Urinary bladder (tissue), 4 donors: ENCODE data around the gene SLC12A4. TPM values are rescaled to one million over a fixed set of nuclear protein-coding genes. Genes with fewer than 3 reads are reported as not detected.

Experiments
- DNase-seq: peaks from one replicate; pipeline ENCODE4 v3.0.0-alpha.2; 2015; ENCODE audit errors: extremely low spot score
- H3K27ac ChIP-seq: one replicate; pipeline ENCODE4 v1.5.1; 2013; ENCODE audit warnings: low read depth, mild to moderate bottlenecking, moderate library complexity
- H3K36me3 ChIP-seq: one replicate; pipeline ENCODE4 v1.6.1; 2013; ENCODE audit warnings: mild to moderate bottlenecking, moderate library complexity; ENCODE audit not compliant: insufficient read depth
- H3K4me1 ChIP-seq: one replicate; pipeline ENCODE4 v1.6.1; 2013; ENCODE audit warnings: mild to moderate bottlenecking, moderate library complexity; ENCODE audit not compliant: insufficient read depth
- H3K4me3 ChIP-seq: one replicate; pipeline ENCODE4 v1.5.1; 2013; ENCODE audit warnings: low read depth, low read length
- WGBS: extraction: QIAGEN DNeasy Blood & Tissue Kit; methylation state at CpG from one replicate; pipeline ENCODE4 v1.1.7; 2013; 5-methylcytosine and 5-hydroxymethylcytosine counted together
- polyA plus RNA-seq: library from polyadenylated mRNA; stranded (reverse); fragments of 200-250 nt; gene quantifications from one replicate; pipeline ENCODE4 v1.2.3, GENCODE V29; 2013
- total RNA-seq: library from RNA; depleted of rRNA; stranded (reverse); fragments of >200 nt; gene quantifications from one replicate; pipeline ENCODE4 v1.2.3, GENCODE V29; 2014
- donor health status: healthy with polysubstance abuse.
- donor health status: healthy.

SLC12A4 gene
- total and polyA plus RNA-seq, 2 donors: 42.4 to 50.7 TPM

GRCh38 chr16:67936880-67937605 lies 31.4 kb downstream of the SLC12A4 start:
- peak overlapping the region; percentile 96 for H3K27ac ChIP-seq
- no peaks in the 10 kb centered on the region for H3K4me1 ChIP-seq
- WGBS: 48% methylated on average over 6 of the region's 6 CpGs
- H3K4me3 ChIP-seq: peak overlapping the region; percentile 83
- no peaks in the 10 kb centered on the region for H3K36me3 ChIP-seq
- no peak for DNase-seq

DNA sequence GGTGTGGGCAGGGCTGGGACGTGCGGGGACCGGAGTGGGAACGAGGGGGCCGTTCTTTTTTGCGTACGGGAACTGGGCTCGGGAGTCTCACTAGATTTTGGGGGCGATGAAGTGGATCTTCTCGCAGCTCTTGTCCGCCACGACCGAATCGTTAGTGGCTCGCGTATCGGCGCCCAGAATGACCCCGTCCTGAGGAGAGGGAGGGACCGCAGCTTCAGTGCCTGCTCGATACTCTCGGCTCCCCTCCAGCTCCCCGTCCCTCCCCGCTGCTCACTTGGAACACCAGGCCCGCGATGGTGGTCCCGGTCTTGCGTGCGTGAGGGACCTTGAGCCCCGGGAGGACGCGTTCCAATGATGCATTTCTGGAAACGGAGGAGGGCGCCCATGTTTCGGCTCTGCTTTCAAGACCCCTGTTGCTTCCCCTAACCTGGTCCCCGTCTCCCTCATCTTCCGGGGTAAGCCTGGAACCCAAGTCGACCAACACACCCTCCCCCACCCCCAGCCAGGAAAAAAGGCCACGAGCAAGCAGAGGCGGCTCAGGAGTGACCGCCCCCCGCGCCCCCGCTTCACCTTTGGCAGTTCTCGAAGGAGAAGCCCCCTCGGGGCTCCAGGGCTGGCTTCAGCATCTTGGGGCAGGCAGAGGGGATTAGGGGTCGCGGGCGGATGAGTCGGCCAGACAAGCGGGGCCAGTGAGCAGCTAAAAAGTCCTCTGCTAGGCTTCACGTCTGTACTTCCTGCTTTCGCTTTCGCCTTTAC lies 32.1 kb downstream of the SLC12A4 start, which contains the start of gene PSMB10:
Gene PSMB10 (minus strand): TSS at position 727 of the 756 bp plus-strand sequence. CDS start 101 bp downstream, at position 626.
- under 1% methylated on average over 54 of the region's 54 CpGs for WGBS
- H3K4me3 ChIP-seq: peak within 1 kb of the TSS; percentile 83
- peak within 1 kb of the TSS; percentile 96 for H3K27ac ChIP-seq
- peak; percentile 2 for DNase-seq
- H3K36me3 ChIP-seq: no peaks in the 10 kb centered on the region
- no peaks in the 10 kb centered on the region for H3K4me1 ChIP-seq

DNA sequence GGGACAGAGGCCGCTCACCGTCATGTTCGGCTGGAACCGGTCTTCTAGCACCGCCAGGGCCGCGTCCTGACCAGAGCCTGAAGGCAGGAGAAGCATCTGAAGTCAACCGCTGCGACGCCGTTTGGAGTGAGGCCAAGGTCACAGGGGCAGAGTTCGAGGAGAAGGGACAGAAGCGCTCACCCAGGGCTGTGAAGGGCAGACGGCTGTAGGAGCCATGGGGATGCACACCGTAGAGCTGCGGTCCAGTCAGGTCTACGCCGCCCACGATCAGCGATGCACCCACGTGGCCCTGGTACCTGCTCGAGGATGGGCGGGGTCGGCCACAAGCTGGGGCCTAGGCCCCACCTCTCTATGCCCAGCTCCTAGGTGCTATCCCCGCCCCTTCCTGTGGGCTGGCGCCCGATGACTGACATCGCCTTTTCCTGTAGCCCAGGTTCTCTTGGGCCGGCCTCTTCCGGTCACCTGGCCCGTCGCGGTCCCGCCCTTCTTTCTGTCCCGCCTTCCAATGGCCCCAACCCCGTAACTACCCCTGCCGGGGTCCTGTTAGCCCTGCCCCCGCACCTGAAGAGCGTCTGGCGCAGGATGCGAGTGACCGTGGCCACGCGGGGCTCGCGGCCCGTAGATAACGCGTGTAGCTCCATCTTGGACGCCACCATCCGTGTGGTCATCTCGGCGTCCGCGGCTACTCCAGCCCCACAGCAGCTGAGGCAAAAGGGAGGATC lies 32.9 kb downstream of the SLC12A4 start:
- no peaks in the 10 kb centered on the region for H3K36me3 ChIP-seq
- H3K4me1 ChIP-seq: no peaks in the 10 kb centered on the region
- DNase-seq: peak; percentile 89
- H3K4me3 ChIP-seq: peak overlapping the region; percentile 83
- 2% methylated on average over 55 of the region's 55 CpGs for WGBS
- peak overlapping the region; percentile 96 for H3K27ac ChIP-seq

GRCh38 chr16:67935101-67935401 lies 33.4 kb downstream of the SLC12A4 start:
- WGBS: 17% methylated on average over 13 of the region's 13 CpGs
- DNase-seq: no peak
- Histone ChIP-seq H3K27ac (no peak overlapping the region), H3K4me1 (no peaks in the 10 kb centered on the region), H3K36me3 (no peaks in the 10 kb centered on the region), H3K4me3 (peak overlapping the region; percentile 83)

DNA sequence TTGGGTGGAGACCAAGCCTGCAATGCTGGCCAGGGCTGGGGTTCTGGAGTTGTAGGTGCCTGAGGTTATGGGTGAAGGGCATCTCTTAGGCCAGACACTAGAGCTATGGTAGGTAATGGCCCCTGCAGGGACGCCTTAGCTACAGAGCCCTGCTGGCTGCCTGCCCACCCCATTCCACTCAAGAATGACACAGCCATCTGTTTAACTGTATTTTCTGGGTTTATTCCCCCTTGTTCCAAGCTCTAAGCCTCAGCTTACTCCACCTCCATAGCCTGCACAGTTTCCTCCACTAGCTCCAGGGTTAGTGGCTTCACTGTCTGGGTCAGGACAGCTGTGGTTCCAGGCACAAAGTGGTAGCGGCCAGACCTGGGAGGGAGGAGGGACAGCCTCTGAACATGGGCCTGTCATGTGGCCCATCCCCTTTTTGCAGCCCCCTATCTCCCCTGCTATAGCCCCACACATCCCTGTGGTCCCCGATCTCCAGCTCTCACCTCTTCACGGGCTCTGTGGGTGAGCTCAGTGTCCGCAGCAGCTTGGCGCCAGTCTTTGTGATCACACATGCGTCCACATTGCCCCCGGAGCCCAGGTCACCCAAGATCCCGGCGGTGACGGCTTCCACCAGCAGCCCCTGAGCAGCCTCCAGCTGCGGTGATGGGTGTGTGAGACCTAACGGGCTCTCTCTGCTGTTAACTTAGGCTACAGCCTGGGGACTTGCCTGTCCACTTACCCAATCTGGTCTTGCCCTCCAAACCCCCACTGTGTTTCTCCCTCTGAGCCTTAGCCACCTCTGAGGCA lies 33.9 kb downstream of the SLC12A4 start:
- H3K4me3 ChIP-seq: no peak overlapping the region
- H3K27ac ChIP-seq: no peak overlapping the region
- no peaks in the 10 kb centered on the region for H3K4me1 ChIP-seq
- DNase-seq: no peak
- 39% methylated on average over 13 of the region's 13 CpGs for WGBS
- no peaks in the 10 kb centered on the region for H3K36me3 ChIP-seq

GRCh38 chr16:67933805-67934204 lies 34.6 kb downstream of the SLC12A4 start:
- Histone ChIP-seq H3K4me1 (no peaks in the 10 kb centered on the region), H3K4me3 (no peak overlapping the region), H3K36me3 (no peaks in the 10 kb centered on the region), H3K27ac (no peak overlapping the region)
- WGBS: 86% methylated on average over 7 of the region's 7 CpGs
- DNase-seq: no peak

- Histone ChIP-seq H3K36me3 (no peaks in the 10 kb centered on the region), H3K4me1 (no peaks in the 10 kb centered on the region), H3K4me3 (no peak overlapping the region), H3K27ac (no peak overlapping the region)
- DNase-seq: no peak
- 95% methylated on average over 4 of the region's 4 CpGs for WGBS
Observed at GRCh38 chr16:67932462-67932840, 36.0 kb downstream of the SLC12A4 start.

- no peak for DNase-seq
- 84% methylated on average over 15 of the region's 15 CpGs for WGBS
- Histone ChIP-seq H3K4me3 (no peak within 1 kb of the TSS), H3K27ac (no peak within 1 kb of the TSS), H3K4me1 (no peaks in the 10 kb centered on the region), H3K36me3 (no peaks in the 10 kb centered on the region)
Observed at GRCh38 chr16:67931712-67932461, 36.5 kb downstream of the SLC12A4 start, which contains the start of gene CTRL. Gene CTRL (minus strand): TSS chr16:67931862. CDS start chr16:67931852, 10 bp downstream.

DNA sequence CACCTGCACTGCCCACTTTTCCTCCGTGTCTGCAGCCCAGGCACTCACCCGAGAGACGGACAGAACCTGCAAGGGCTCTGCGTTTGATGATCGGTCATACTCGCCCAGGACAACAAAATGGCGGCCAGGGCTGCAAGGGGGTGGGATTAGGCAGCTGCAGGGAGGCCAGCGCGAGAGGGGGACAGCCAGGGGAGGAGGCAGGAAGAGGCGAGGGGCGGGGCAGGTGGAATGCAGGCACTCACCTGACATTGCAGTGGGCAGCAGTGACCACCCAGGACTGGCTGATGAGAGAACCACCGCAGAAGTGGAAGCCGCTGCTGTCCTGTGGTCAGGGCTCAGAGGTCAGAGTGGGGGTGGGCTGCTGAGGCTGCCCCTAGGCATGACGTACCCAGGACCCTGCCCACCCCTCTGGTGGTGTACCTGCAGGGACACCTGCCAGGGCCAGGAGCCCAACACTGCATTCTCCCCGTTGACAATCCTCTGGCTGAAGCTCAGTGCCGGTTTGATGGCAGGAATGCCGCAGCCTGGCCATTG lies 37.7 kb downstream of the SLC12A4 start:
- 90% methylated on average over 17 of the region's 17 CpGs for WGBS
- DNase-seq: no peak

GRCh38 chr16:67930191-67930590 lies 38.2 kb downstream of the SLC12A4 start:
- Histone ChIP-seq H3K4me1 (no peaks in the 10 kb centered on the region), H3K4me3 (no peak overlapping the region), H3K27ac (no peak overlapping the region), H3K36me3 (no peaks in the 10 kb centered on the region)
- DNase-seq: no peak
- WGBS: 93% methylated on average over 14 of the region's 14 CpGs

More for the DNA sequence above, 37.7 kb downstream of the SLC12A4 start:
- no peak overlapping the region for H3K4me3 ChIP-seq
- no peaks in the 10 kb centered on the region for H3K4me1 ChIP-seq
- H3K36me3 ChIP-seq: no peaks in the 10 kb centered on the region
- H3K27ac ChIP-seq: no peak overlapping the region

- H3K4me1 ChIP-seq: no peaks in the 10 kb centered on the region
- H3K4me3 ChIP-seq: no peak overlapping the region
- no peaks in the 10 kb centered on the region for H3K36me3 ChIP-seq
- DNase-seq: no peak
- H3K27ac ChIP-seq: no peak overlapping the region
- WGBS: 51% methylated on average over 16 of the region's 16 CpGs
Observed at GRCh38 chr16:67928561-67929364, 39.7 kb downstream of the SLC12A4 start.

DNA sequence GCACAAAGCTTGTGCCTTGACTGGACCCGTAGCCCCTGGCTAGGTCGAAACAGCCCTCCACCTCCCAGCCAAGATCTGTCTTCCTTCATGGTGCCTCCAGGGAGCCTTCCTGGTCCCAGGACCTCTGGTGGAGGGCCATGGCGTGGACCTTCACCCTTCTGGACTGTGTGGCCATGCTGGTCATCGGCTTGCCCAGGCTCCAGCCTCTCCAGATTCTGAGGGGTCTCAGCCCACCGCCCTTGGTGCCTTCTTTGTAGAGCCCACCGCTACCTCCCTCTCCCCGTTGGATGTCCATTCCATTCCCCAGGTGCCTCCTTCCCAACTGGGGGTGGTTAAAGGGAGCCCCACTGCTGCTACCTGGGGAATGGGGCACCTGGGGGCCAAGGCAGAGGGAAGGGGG lies 40.3 kb downstream of the SLC12A4 start:
- WGBS: 91% methylated on average over 7 of the region's 7 CpGs
- Histone ChIP-seq H3K4me3 (no peak overlapping the region), H3K36me3 (no peaks in the 10 kb centered on the region), H3K4me1 (no peaks in the 10 kb centered on the region), H3K27ac (no peak overlapping the region)
- DNase-seq: no peak
